Vagina (tissue), 2 donors: ENCODE measurements around the gene FAM163B. TPM values are rescaled to one million over a fixed set of nuclear protein-coding genes. Genes with fewer than 3 reads are reported as not detected.

ENCODE experiments used
- DNase-seq, 2 donors: peaks; one replicate each; pipeline ENCODE4 v3.0.0-alpha.2; 2017; ENCODE audit errors: extremely low spot score in 2 of 2
- H3K27ac ChIP-seq: fragments of 200-600 bp; sonication (generic); one replicate; pipeline ENCODE4 v1.5.1; 2019
- H3K27me3 ChIP-seq: fragments of 200-600 bp; sonication (generic); one replicate; pipeline ENCODE4 v1.5.1; 2019
- H3K36me3 ChIP-seq, 2 donors: fragments of 200-600 bp; sonication (generic); one replicate each; pipeline ENCODE4 v1.5.1; 2017 to 2019
- H3K4me1 ChIP-seq: fragments of 200-600 bp; sonication (generic); one replicate; pipeline ENCODE4 v1.5.1; 2019
- H3K4me3 ChIP-seq, 2 donors: fragments of 200-600 bp; sonication (generic); 1 replicate in 1 of 2; 2 replicates in 1 of 2; pipeline ENCODE4 v1.5.1; 2016 to 2019
- H3K9me3 ChIP-seq: fragments of 200-600 bp; sonication (generic); one replicate; pipeline ENCODE4 v1.5.1; 2019
- POLR2A ChIP-seq, 2 donors: fragments of 450-650 bp; IDR thresholded peaks; one replicate each; pipeline ENCODE4 v1.6.1; 2017; ENCODE audit warnings: antibody characterized with exemption in 2 of 2, mild to moderate bottlenecking in 2 of 2, moderate library complexity in 2 of 2
- POLR2AphosphoS5 ChIP-seq, 2 donors: sonication (generic); formaldehyde crosslinking; IDR thresholded peaks; one replicate each; pipeline ENCODE4 v1.9.0; 2017; ENCODE audit warnings: antibody characterized with exemption in 2 of 2, mild to moderate bottlenecking in 2 of 2, low read depth in 1 of 2; ENCODE audit not compliant: insufficient read depth in 1 of 2
- intact Hi-C: fragments of 100-400 bp; cut with DNase I; formaldehyde crosslinking; loops from one replicate; pipeline ENCODE4 v1.15.1; 2023
- total RNA-seq: library from RNA; depleted of rRNA; stranded (reverse); fragments of >200 nt; gene quantifications from one replicate; pipeline ENCODE4 v1.2.3, GENCODE V29; 2016
- TF ChIP-seq, protein P1 (sequence below), 3 experiments: fragments of 450-650 bp in 2 of 3; fragments of 200-600 bp in 1 of 3; sonication (generic) in 1 of 3; IDR thresholded peaks; one replicate each; pipeline ENCODE4 v1.5.1; 2017 to 2019; ENCODE audit warnings: antibody characterized with exemption in 3 of 3, mild to moderate bottlenecking in 2 of 3, moderate library complexity in 2 of 3

The FAM163B gene
- total RNA-seq, 1 donor from 2014 or later, result not detected

DNA sequence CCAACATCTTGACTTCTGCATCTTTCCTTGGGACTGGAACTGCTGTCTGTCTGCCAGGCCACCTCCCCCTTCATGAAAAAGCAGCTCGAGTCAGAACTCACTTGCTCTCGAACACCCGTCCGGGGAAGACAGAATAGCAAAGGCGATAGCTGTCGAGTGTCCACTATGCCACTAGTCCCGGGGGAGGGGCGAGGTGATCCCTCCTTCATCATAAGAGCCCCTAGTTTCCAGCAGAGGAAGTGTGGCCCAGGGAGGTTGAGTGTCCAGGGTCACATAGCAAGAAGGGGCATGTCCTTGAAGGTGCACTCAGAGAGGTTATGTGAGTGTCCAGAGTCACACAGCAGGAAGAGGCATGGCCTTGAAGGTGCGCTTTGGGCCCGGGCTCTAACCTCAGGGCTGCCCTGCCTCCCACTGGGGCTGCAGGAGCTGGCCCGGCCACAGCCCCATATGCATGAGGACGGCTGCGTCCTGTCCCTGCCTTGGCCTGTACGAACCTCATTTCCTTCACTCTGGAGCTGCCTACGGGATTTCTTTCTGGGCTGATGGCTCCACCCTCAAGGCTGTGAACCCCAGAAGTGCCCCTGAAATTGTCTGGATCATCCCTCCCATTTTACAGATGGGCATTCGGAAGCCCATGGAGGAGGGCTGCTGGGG is 33.6 kb upstream of the FAM163B start:
- DNase-seq, result no peak
- no peaks in the 10 kb centered on the region for H3K9me3 ChIP-seq
- no peak for TF ChIP-seq POLR2AphosphoS5 (IDR thresholded peaks at IDR 0.05; ENCODE audit: insufficient read depth in 1 of 2, low read depth in 1 of 2)
- TF ChIP-seq, protein P1, sequence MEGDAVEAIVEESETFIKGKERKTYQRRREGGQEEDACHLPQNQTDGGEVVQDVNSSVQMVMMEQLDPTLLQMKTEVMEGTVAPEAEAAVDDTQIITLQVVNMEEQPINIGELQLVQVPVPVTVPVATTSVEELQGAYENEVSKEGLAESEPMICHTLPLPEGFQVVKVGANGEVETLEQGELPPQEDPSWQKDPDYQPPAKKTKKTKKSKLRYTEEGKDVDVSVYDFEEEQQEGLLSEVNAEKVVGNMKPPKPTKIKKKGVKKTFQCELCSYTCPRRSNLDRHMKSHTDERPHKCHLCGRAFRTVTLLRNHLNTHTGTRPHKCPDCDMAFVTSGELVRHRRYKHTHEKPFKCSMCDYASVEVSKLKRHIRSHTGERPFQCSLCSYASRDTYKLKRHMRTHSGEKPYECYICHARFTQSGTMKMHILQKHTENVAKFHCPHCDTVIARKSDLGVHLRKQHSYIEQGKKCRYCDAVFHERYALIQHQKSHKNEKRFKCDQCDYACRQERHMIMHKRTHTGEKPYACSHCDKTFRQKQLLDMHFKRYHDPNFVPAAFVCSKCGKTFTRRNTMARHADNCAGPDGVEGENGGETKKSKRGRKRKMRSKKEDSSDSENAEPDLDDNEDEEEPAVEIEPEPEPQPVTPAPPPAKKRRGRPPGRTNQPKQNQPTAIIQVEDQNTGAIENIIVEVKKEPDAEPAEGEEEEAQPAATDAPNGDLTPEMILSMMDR (IDR thresholded peaks at IDR 0.05), result no peak
- TF ChIP-seq POLR2A (IDR thresholded peaks at IDR 0.05), result no peak
- H3K4me3 ChIP-seq, result no peak overlapping the region
- intact Hi-C loops, result no loop called here
- no peaks in the 10 kb centered on the region for H3K4me1 ChIP-seq
- no peaks in the 10 kb centered on the region for H3K36me3 ChIP-seq
- H3K27ac ChIP-seq, result no peak overlapping the region
- no peaks in the 10 kb centered on the region for H3K27me3 ChIP-seq

DNA sequence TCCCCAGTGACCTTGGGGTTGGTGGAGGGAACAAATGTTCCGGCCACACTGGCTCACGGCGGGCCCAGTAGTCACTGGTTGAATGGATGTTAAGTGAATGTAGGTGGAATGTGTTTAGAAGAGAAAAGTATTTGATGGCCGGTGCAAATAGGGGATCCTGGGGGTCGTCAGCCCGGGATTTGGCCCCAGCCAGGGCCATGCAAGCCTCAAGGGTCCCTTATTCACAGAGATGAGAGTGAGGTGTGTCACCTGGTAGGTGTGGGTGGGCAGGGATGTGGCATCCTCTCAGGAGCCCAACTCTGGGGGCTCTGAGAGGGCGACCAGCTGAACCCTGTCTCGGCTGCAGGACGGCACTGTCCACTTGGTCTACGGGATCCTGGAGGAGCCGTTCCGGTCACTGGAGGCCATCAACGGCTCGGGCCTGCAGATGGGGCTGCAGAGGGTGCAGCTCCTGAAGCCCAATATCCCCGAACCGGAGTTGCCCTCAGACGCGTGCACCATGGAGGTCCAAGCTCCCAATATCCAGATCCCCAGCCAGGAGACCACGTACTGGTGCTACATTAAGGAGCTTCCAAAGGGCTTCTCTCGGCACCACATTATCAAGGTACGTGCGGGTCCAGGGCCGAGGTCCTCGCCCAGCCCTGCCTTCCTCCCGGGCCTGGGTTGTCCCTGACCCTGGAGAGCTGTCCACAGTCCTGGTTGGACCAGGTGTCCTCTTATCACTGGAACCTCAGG is 32.8 kb upstream of the FAM163B start:
- Histone ChIP-seq H3K9me3 (no peaks in the 10 kb centered on the region), H3K4me3 (no peak overlapping the region), H3K36me3 (no peaks in the 10 kb centered on the region), H3K4me1 (no peaks in the 10 kb centered on the region), H3K27me3 (no peaks in the 10 kb centered on the region), H3K27ac (no peak overlapping the region)
- TF ChIP-seq, protein P1 (IDR thresholded peaks at IDR 0.05), result no peak
- TF ChIP-seq POLR2A (IDR thresholded peaks at IDR 0.05) (no peak), POLR2AphosphoS5 (IDR thresholded peaks at IDR 0.05; ENCODE audit: insufficient read depth in 1 of 2, low read depth in 1 of 2) (no peak)
- no peak for DNase-seq
- intact Hi-C loops, result no loop called here

DNA sequence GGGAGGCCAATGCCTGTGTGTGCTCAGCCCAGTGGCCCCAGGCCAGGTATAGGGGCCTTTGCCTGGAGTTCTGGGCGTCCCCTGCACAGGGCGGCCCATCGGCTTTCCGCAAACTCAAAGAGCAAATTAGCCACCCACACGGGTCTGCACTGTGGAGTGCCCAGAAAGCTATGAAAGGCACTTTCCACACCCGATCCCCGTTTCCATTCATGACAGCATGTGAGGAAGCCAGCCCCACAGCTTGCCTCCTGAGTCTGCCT is 32.1 kb upstream of the FAM163B start:
- Histone ChIP-seq H3K27me3 (no peaks in the 10 kb centered on the region), H3K4me3 (no peak overlapping the region), H3K27ac (no peak overlapping the region), H3K36me3 (no peaks in the 10 kb centered on the region), H3K9me3 (no peaks in the 10 kb centered on the region), H3K4me1 (no peaks in the 10 kb centered on the region)
- no peak for TF ChIP-seq POLR2A (IDR thresholded peaks at IDR 0.05)
- no peak for TF ChIP-seq POLR2AphosphoS5 (IDR thresholded peaks at IDR 0.05; ENCODE audit: insufficient read depth in 1 of 2, low read depth in 1 of 2)
- TF ChIP-seq, protein P1 (IDR thresholded peaks at IDR 0.05), result no peak
- intact Hi-C loops, result no loop called here
- DNase-seq, result no peak

DNA sequence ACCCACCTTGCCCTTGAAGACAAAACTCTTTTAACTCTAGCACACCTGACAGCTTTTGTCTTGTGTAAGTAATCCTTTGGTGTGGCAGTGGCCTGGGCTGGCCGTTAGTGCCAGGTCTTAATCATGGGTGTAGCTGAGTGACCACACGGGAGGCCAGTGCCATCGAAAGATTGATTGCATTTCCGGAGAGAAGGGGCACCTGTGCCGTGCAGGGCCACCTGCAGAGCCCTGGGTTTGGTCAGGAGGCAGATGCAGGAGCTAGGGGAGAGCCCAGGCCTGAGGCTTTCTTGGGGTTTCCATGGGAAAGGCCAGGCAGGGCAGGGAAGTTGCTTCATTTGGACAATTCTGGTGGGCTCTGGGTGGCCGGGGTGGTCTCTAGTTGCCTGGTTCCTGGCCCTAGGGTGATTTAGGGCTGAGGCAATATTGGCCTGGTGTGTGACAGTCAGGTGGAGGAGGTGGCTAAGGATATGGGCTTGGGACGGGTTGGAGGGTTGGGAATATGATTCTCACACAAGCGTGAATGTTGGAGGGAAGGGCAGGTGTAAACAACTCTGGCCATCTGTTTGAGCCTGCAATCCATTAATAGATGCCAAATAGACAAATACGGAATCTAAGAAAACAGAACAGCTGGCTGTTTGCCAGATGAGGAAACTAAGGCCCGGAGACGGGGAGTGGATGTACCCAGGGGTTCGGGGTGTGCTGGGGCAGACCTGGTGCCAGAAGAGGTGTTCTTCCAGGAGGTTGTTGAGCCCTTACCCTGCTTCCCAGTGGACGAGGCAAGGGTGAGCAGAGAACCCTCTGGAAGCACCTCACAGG is 31.6 kb upstream of the FAM163B start:
- intact Hi-C loops, result no loop called here
- H3K27me3 ChIP-seq, result no peaks in the 10 kb centered on the region
- H3K36me3 ChIP-seq, result no peaks in the 10 kb centered on the region
- H3K4me3 ChIP-seq, result no peak overlapping the region
- no peak for DNase-seq
- TF ChIP-seq POLR2AphosphoS5 (IDR thresholded peaks at IDR 0.05; ENCODE audit: insufficient read depth in 1 of 2, low read depth in 1 of 2), result no peak
- TF ChIP-seq, protein P1 (IDR thresholded peaks at IDR 0.05), result no peak
- no peaks in the 10 kb centered on the region for H3K4me1 ChIP-seq
- H3K9me3 ChIP-seq, result no peaks in the 10 kb centered on the region
- no peak overlapping the region for H3K27ac ChIP-seq
